Muscle of arm (tissue), 12 donors: Measurements from ENCODE around the gene NTM. TPM values are rescaled to one million over a fixed set of nuclear protein-coding genes. Genes with fewer than 3 reads are reported as not detected.

Experiments
- DNase-seq: peaks from one replicate; pipeline ENCODE4 v3.0.0-alpha.2; 2013
- polyA plus RNA-seq, 12 donors: library from polyadenylated mRNA; unstranded; fragments of 120-200 nt; gene quantifications; one replicate each; pipeline ENCODE4 v1.2.1, GENCODE V29; 2013; ENCODE audit not compliant: insufficient read length in 12 of 12

NTM gene
- polyA plus RNA-seq, 12 donors = 9.6 to 40.9 (median 22.3) TPM; not detected in 1

DNA sequence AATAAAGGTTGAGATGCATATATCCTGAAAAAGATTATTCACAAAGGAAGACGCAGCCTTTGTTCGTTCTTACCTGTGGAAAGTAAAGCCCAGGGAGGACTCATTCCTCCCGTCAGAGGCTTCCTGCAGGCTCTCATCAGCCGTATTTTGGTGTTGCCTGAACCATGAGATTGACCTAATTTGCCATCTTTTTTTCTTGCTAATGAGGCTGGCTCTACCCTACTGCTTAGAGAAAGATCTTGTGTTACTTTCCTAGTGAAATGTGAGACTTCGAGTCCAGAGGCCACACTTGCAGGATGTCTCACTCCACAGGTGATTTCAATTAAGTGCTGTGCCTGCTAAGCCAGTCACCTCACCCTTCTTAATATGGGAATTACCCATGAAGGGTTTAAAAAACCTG, 269.9 kb downstream of the NTM start:
- no peak for DNase-seq

- DNase-seq = no peak
Observed at GRCh38 chr11:131642756-131643531, 272.5 kb downstream of the NTM start.

DNA sequence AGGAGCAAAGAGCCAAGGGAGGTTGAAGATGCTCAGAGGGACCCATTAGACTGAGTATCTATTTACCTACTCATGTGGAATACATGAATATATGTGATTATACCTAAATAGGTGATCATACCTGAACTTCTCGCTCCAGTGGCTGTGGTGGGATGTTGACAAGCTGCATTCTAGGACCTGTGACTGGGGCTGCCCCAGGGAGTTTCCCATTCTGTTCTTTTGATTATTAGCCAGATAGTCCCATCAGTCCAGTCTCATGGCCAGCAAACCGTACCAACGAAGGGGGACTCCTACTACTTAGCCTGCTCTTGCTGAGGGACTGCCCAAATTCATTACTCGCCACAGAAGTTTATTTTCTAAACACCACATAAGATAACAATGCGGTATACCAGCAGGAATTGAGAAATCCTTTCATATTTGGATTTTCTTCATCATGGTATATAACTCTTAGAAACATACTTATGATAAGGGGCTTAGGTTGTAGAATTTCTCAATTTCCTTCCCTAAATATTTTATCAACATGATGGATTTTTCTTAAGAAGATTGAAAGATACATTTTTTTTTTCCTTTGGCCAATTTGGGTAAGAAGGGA, 273.9 kb downstream of the NTM start:
- no peak for DNase-seq

DNA sequence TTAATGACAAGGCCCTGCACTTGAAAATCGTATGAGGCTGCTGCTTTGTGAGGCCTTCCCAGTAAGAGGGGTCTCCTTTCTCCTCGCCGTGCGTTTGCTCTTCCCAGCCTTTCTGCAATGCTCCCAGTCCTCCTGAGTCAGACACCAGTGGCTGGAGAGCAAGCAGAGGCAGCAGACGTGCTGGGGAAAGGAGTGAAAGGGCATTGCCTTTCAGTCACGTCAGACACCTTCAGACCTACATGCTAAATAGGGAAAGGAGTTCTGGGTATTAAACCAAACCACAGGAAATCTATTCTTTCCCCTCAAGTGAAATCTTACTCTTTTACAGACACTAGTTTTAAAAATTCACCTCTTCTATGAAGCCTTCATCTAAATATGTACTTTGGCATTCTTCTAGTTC, 274.8 kb downstream of the NTM start:
- no peak for DNase-seq

DNA sequence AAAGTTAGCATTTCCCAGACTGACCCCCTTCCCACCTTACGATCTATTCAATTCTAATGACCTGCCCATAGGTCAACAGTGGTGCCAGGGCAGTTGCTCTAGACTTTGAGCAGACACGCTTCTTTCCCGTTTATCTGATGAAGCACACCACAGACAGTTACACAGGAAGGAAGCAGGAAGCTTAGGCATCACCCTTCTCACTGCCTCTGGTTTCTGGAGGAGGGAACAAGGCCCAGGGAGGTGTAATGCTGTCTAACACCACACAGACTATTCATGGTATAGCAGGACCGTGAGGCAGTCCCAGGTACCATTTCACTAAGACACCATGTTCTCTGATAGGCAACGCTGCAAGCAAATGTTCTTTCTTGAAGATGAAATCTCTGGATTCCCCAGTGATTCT, 279.4 kb downstream of the NTM start:
- DNase-seq = no peak

GRCh38 chr11:131652231-131652630, 281.8 kb downstream of the NTM start:
- no peak for DNase-seq

DNA sequence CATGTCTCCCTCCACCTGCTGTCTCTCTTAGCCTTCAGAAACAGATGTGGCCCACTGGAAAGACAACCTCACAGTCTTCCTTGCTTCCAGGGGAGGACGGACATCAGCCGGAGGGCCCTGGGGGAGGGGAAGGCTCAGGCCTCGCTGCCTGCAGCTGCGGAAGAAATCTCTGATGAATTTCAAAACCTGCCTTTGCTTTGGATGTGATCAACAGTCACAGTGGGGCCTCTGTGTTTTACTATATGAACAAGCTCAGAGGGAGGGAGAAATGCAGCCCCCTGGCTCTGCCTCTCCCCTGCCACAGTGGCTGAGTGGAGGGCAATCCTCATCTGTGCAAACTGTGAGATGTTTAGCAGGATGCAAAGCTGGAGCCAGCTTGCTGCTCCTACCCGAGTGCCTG, 282.8 kb downstream of the NTM start:
- DNase-seq = no peak

GRCh38 chr11:131654849-131655248, 284.4 kb downstream of the NTM start:
- DNase-seq = no peak

GRCh38 chr11:131656179-131656838, 285.9 kb downstream of the NTM start:
- DNase-seq = no peak

DNA sequence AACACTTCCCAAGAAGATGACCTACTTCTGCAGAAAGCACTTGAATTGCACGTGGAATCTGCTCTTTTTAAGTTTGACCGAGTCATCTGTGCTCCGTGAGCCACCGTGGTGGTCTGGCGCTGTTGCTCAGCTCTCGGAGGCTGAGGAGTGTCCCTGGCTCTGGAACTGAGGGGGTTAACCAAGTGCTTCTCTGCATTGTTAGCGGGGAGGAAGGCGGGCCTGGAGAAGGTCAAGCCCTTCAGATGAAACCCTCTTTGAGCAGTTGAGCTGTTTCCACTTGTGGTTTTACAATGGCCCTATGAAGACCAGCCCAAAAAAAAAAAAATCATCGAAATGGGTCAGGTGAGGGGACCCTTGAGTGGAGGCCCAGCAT, 286.4 kb downstream of the NTM start:
- no peak for DNase-seq

- DNase-seq = no peak
Observed at GRCh38 chr11:131658414-131658813, 288.0 kb downstream of the NTM start.

GRCh38 chr11:131658952-131659351, 288.5 kb downstream of the NTM start:
- no peak for DNase-seq

- DNase-seq = no peak
Observed at GRCh38 chr11:131659931-131660330, 289.5 kb downstream of the NTM start.

GRCh38 chr11:131661132-131661531, 290.7 kb downstream of the NTM start:
- no peak for DNase-seq

DNA sequence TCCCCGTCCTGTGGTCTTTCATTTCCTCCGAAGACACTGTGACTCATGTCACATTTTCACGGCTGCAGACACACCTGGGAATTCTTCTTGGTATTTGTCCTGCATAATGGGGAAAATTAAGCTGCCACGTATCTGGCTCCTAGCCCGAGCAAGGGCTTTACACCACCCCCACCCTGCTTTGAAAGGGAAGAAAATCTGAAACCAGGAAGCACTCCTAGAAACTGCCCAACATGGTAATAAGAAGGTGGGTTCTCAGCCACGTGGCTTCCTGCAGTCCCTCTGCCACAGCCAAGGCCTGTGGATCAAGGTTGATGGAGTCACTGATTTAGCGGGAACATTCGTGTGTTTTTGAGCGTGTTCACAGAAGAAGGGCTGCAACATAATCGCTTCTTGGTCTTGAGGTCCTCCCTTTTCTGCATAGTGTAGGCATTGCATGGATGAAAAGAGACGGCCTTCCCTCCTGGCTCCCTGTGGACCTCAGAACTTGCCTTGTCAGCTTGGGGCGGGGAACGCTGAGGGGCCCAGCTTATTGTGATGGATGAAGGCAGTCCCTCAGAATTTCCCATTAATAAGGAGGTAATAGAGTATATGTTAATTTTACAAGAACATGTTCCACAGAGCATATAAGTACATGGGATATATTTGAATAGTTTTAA, 292.0 kb downstream of the NTM start:
- no peak for DNase-seq

GRCh38 chr11:131662993-131663392, 292.6 kb downstream of the NTM start:
- no peak for DNase-seq

DNA sequence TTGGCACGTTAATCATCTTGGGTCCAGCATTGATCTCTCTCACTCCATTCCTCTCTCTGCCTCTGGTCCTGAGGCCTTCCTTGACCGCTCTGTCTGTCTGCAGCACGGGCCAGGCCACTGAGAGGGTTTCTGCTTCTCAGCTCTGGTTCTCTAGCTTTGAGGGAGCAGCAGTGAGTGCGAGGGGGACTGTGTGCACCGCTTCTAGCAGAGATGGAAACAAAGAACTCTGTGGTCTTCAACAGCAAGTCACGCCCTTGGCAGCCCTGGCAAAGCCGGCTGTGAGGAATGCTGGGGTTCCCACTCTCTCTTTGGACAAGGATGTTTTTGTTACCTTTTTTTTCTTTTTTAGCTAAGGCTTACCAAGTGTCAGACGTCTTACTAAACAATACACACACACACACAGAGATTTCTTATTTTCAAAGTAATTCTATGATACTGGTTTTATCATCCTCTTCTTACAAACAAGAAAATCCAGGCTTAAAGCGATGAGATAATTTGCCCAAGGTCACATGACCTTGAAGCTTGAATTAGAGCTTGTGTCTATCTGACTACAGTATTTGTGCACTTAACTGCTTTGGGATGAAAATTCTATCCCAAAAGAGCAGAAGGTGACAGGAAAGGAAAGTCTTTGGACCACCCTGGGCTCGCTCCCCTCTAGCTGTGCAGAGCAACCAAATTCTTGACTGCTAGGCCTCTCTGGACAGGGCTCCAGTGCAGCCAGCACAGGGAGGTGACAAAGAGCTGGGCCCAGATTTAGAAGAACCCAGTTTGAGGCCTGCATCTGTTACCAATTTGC, 293.2 kb downstream of the NTM start:
- DNase-seq = no peak

DNA sequence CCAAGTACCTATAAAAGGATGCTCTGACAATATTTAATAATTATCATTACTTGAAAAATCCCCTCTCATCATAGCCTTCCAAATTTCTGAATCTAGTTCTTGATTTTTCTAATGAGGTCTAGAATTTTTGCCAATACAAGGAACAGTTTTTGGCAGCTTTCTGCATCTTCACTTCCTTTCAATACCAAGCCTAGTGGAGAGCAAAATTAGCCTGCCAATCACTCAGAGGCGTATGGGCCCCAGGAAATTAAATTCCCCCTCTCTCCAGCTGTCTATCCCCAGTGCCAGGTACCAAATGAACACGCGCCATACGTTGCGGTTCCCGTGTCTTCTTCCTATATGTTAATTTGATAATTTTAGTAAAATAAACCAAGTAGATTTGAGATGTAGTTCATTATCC, 293.9 kb downstream of the NTM start:
- DNase-seq = no peak

GRCh38 chr11:131664816-131665215, 294.4 kb downstream of the NTM start:
- DNase-seq = no peak

GRCh38 chr11:131665344-131665968, 295.0 kb downstream of the NTM start:
- DNase-seq = no peak

DNA sequence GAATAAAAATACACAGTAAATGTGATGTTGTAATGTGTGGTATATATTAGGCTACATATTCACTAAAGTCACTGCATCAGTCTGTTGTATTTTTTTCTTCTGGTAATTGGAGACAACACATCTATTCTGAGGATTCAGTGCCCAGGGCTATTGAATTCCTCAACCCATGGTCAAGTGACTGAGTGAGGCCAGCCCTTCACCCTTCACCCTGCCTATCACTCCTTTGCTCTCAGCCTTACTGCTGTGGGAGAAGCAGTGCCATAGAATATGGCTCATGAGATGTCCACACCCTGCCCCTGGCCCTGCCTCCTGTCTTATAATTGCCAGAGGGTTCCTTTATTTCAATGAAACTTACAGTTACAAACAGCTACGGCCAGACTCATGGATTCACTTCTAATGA, 295.6 kb downstream of the NTM start:
- no peak for DNase-seq
